Left renal cortex interstitium (tissue), 4 donors: ENCODE results near the gene DERA. TPM values are rescaled to one million over a fixed set of nuclear protein-coding genes. Genes with fewer than 3 reads are reported as not detected.
"Not testable (repeated sequence)": the region's sequence is repeated elsewhere in the genome, so short reads cannot be mapped to it uniquely, and the experiment has no call there.

Experiments used
- DNase-seq, 4 donors: peaks; one replicate each; pipeline ENCODE4 v3.0.0-alpha.2; 2013; ENCODE audit warnings: low read depth in 4 of 4, low spot score in 2 of 4, missing footprints in 1 of 4
- polyA plus RNA-seq, 4 donors: library from polyadenylated mRNA; unstranded; fragments of 120-200 nt; gene quantifications; one replicate each; pipeline ENCODE4 v1.2.1, GENCODE V29; 2013; ENCODE audit not compliant: insufficient read length in 4 of 4

The DERA gene
- polyA plus RNA-seq, 4 donors: 44.7 to 48.4 (median 46.8) TPM

DNA sequence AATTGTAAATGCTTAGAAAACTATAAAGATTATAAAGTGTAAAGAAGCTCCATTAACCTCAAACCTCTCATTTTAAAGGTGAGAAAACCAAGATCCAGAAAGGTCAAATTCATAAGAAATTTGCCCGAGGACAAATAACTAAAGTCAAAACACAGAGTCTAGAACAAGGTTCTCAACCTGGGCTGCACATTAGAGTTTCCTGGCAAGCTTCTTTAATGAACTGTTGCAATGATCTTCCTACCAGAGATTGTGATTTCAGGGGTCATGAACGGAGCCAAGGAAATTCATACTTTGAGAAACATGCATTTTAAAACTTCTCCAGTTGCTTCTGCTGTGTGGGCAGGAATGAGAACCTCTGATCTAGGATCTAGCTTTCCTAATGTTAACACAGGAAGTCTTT lies 86.8 kb downstream of the DERA start:
- DNase-seq: no peak

DNA sequence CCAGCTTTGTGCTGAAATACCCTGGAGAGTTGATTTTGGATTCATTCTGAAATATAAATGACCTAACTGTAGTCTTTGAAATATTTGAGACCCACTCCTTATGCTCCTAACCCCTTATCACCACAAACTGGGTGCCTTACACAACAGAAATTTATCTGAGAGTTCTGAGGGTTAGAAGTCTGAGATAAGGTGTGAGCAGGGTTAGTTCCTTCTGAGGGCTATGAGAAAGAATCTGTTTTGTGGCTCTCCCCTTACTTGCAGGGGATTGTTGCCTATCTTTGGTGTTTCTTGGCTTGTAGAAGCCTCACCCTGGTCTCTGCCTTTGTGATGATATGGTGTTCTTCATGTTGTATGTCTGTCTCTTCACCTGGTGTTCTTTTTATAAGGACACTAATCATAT lies 91.7 kb downstream of the DERA start:
- no peak for DNase-seq

DNA sequence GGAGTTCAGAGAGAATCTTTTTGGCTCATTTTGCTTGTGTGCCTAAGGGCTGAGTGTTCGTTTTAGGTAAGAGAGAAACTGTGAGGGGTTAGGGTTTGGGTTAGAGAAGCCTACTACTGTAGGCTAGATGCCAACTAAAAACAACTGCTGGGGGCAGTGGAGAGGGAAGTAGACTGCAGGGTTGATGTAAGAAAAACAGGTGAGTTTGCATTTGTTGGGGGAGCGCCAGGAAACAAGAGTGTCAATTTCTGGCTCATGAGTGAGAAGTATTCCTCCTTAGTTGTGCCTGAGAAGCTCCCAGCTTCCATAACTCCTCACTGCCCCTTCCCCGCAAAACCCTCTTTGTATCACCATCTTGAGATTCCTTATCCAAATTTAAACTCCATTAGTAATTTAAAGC lies 92.3 kb downstream of the DERA start:
- DNase-seq: no peak

DNA sequence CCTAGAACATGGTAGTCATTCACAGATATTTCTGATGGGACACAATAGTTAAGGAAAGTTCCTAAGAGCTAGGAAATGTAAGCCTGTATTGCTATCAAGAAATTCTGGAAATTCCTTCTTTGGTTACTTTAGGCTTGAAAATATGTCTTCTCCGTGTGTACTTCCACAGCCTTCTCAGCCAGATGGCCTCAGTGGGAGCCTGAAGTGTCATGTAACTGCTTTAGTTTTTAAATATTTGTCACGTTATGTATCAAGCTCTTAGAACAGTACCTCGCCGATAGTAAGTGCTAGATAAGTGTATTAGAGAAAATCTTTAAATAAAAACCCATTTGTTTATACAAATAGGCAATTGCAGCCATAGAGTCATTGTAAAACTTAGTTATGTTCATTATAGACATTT lies 95.6 kb downstream of the DERA start:
- no peak for DNase-seq

DNA sequence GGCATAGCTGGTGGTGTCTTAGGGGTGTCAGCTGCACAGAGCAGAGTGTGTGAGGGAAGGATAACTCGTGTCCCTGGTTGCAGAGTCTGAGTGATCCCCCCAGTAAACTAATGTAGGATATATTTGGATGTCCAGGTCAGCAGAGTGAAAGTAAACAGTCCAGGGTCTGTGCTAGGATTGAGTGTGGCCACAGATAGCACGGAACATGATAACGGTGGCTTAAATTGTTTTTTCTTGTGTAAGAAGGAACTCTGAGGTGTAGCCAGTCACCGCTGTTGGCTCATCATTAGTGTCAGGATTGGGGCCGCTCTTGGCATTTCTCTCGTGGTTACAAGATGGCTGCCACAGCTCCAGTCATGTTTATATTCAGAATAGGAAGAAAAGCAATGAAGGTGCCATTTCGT lies 97.3 kb downstream of the DERA start:
- no peak for DNase-seq

DNA sequence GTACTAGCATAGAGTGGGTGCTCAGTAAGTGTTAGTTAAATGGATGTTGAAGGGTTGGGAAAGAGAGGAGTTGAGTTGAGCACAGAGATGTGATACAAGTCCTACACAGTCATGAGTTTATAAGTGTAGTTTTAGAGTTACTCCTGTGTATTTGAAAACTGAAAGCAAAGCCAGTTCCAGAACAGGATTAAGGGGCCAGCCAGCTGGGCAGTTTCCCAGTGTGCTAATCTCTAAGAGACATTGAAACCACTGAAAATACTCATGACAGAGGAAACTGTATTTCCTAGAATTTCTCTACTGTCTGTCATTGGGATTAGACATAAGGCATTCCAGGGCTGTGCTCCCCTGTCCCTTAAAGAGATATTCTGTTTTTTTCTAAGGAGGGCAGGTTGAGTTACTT lies 101.0 kb downstream of the DERA start:
- DNase-seq: no peak

DNA sequence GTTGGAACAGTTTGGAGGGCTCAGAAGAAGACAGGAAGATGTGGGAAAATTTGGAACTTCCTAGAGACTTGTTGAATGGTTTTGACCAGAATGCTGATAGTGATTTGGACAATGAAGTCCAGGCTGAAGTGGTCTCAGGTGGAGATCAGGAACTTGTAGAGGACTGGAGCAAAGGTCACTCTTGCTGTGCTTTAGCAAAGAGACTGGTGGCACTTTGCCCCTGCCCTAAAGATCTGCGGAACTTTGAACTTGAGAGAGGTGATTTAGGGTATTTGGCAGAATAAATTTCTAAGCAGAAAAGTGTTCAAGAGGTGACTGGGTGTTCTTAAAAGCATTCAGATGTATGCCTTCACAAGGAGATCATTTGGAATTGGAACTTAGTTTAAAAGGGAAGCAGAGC lies 102.6 kb downstream of the DERA start:
- DNase-seq: not testable (repeated sequence)

DNA sequence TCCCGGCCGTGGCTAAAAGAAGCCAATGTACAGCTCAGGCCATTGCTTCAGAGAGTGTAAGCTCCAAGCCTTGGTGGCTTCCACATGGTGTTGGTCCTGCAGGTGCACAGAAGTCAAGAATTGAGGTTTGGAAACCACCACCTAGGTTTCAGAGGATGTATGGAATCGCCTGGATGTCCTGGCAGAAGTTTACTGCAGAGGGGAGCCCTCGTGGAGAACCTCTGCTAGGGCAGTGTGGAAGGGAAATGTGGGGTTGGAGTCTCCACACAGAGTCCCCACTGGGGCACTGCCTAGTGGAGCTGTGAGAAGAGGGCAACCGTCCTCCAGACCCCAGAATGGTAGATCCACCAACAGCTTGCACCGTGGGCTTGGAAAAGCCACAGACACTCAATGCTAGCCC lies 103.3 kb downstream of the DERA start:
- not testable (repeated sequence) for DNase-seq

DNA sequence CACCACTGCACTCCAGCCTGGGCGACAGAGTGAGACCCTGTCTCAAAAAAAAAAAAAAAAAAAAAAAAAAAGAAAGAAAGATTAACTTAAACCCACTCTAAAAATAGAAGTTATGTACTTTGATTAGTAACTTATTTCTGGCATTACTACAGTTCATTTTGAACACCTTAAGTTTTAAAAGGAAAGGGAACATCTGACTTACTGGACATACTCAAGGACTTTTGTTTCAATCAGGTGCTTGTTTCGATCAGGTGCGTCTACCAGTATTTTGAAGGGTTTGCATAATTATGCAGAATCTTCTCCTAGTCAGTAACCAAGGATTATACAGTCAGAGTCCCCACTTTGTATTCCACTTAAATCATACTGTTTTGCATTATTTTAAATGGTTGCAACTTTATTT lies 105.6 kb downstream of the DERA start:
- no peak for DNase-seq

DNA sequence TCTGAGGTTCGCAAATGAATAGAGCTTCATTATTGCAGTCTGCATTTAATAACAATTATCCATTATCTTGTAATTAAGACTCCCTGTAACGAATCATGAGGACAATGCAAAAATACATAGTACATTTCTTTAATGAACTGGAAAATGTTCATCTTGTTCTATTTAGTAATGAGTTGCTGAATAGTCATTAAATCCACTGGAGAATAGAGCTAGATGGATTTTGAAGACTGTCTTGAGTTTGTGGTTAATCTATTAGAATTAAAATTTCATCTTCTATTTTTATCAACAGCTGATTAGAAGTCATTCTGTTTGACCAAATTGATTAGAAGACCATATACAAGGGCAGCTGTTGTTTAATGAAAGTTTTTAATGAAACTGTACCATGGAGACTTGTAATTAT lies 107.2 kb downstream of the DERA start:
- DNase-seq: no peak

DNA sequence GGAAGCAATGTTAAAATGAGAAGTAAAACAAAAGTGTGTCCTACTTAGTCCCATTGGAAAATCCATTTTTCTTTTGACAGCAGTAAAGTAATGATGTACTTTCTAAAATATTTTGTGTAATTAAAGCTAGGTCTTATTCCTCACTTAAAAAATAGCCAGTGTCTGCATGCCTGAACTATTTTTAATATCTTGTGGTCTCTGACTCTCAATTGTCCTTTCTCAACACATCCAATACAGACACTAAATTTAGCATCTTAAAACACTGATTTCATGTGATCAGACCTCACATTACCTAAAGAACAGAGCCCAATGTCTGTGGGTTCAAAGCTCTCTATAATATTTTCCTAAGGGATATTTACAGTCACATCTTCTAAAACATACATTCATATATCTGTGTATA lies 108.0 kb downstream of the DERA start:
- DNase-seq: no peak

DNA sequence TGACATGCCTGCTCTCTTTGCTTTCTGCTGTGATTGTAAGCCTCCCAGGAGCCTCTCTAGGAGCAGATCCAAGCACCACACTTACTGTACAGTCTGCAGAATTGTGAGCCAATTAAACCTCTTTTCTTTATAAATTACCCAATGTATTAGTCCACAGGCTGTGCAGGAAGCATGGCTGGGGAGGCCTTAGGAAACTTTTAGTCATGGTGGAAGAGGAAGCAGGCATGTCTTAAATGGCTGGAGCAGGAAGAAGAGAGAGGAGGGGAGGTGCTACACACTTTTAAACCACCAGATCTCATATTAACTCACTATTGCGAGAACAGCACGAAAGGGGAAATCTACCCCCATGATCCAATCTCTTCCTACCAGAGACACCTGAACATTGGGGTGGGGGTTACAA lies 108.9 kb downstream of the DERA start:
- DNase-seq: no peak

DNA sequence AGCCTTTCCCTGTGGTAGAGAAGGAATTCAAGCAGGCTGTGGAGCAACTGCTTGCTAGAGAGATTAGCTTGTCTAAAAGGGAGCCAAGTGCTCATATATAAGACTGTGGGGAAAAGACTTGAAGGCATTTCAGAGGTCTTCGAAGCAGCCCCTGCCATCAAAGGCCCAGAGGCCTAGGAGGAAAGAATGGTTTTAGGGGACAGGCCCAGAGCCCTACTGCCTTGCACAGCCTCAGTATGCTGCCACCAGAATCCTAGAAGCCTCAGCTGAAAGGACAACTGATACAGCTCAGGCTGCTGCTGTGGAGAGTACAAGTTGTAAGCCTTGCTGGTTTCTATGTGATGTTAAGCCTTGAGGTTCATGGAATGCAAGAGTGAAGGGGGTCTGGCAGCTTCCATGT lies 109.9 kb downstream of the DERA start:
- no peak for DNase-seq

DNA sequence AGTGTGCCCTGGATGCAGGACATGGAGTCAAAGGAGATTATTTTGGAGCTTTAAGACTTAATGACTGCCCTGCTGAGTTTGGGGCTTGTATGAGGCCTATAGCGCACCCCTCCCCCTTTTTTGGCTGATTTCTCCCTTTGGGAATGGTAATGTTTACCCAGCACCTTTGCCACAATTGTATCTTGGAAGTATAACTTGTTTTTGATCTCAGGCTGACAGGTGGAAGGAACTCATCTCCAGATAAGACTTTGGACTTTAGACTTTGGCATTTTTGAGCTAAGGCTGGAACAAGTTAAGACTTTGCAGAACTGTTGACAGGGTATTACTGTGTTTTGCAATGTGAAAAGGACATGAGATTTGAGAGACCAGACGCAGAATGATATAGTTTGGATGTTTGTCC lies 110.5 kb downstream of the DERA start:
- DNase-seq: no peak

DNA sequence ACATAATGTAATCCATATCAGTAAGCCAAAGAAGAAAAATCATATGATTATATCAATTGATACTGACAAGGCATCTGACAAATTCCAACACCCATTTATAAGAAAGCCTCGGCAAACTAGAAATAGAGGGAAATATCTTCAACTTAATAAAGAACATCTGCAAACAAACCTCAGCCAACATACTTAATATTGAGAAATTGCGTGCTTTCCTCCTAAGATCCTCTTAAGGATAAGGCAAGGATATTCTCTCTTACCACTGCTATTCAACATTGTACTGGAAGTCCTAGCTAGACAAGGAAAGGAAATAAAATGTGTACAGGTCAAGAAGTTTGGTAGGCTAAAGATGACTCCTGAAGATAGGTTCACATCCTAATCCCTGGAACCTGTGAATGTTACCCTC lies 115.9 kb downstream of the DERA start:
- DNase-seq: no peak

DNA sequence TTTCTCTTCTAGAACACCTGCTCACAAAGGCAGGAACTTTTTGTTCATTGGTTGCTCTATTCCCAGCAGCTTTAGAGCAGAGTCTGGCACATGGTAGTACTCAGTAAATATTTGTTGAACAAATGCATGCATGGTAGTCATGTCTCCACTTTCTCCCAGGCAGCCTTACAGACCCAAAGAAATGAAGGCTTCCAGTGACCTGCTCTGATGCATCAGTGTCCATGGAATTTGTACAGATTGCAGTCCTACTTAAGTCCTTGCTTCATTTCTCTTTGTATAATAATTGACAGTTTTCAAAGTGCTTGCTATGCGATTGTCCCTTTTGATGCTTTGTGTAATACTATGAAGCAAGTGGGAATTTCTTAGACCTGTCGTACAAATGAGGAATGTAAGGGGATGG lies 119.6 kb downstream of the DERA start:
- no peak for DNase-seq

DNA sequence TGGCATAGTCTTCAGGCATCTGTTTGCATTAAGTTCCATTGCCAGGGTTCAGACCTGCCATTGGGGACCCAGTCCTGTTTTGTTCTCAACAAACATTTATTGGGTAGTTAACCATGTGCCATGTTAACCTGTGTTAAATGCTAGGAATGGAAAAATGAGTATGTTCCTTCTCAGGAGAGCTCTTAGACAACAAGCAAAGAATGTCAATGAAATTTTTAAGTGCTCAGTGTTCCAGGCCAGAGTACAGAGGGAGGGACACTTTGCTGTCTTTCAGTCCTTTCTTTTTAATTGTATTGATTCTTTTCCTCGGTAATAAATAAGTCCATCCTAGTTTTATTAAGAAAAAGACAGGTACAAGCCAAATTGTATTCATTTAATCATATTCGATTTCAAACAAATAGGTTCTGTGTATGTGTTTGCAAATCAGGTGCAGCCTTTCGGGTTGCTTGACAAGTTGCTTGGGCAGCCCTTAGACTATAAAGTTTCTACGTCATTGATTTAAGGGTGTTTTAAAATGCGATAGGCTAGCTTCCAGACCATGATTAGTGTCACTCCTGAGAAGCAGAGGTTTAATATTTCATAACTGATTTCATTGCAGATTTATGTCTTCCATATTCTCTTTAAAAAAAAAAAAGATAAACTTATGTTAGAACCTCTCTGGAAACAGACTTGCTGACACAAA lies 123.1 kb downstream of the DERA start:
- no peak for DNase-seq

DNA sequence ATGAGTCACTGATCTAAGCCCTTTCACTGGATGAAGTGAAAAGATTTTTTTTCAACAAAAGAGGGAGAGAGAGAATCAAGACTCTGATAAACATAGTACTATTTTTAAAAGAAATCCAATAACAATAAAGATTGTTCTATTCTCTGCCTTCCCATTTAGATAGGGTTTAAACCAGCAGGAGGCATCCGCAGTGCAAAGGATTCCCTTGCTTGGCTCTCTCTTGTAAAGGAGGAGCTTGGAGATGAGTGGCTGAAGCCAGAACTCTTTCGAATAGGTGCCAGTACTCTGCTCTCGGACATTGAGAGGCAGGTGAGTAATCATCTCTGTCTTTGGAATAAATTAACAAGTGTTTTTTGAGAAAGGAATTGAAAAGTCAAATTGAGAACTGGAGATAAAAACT lies 124.9 kb downstream of the DERA start:
- no peak for DNase-seq

DNA sequence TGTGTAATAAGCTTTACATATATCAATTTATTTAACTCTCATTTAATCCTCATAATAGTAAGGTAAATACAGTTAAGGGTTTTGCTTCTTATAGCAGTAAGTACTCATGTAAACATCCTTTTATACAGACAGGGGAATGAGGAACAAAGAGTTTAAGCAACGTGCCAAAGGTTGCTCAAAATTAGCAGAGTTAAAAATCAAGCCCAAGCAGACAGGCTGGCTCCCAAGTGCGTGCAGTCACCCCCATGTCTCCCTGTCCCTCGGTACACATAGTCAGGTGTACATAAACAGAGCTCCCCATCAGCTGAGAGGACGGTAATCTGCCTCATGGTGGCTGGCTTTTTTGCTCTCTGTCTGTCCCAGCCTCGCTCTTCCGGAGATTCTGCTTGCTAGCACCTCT lies 126.4 kb downstream of the DERA start:
- no peak for DNase-seq

DNA sequence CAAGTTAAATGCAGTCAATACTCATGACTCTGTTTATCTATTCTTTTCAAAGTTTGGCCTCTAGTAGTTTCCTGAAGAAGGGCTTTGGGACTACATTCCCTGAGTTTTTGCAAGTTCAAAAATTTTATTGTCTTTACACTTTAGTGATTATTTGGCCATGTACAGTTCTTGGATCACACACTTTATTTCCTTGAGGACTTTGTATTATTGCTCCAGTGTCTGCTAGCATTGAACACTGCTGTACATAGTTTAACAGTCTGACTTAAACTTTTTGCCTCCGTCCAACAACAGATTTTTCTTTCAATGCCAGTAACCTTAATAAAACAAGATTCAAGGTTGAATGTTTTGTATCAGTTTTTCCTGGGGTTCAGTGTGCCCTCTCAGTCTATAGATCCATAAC lies 132.3 kb downstream of the DERA start:
- DNase-seq: no peak

DNA sequence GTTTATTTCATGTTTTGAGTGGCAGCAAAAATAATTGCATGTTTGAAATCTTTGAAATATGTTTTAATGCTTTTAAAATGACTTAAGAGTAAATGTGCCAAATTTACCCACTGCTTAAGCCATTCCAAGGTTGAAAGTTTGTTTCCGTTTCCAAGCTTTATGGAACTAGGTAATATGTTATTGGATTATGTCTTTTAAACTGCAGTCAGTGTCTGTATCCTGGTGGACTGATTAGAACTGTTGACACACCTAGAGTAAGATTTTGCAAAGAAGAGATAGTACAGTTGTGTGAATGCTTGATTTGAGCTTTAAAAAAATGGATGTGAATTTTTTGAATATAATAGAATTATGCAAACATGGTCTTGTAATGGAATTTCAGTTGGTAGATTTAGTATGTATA lies 135.1 kb downstream of the DERA start:
- no peak for DNase-seq

DNA sequence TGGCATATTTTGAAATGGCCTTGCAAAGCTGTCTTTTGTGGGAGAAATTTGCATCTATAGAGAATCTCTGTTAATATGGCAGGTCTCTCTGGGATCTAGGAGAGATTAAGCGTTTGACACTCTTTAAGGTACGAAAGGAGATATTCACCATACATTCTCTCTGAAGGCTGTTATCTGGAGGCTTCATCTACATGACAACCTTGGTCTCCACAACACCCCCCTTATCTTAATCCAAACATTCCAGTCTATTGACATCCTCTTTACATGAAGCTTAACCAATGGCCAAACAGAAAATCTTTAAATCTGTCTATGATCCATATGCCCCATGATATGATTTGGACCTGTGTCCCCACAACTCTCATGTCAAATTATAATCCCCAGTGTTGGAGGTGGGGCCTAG lies 137.4 kb downstream of the DERA start:
- DNase-seq: no peak

DNA sequence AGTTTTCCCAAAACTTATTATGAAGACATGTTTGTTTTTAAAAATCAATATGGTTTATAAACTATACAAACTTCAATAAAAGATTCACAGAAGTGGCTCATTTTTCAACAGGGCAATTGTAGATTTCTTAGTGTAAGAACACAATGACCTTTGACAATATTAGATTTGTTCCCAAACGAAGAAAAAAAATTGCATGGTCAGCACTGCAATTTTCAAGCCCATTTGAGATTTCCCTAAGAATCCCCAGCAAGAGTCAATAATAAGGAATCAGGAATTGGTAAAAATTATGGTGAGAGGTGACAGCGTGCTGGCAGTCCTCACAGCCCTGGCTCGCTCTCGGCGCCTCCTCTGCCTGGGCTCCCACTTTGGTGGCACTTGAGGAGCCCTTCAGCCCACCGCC lies 145.8 kb downstream of the DERA start:
- no peak for DNase-seq
